ENCODE data around the gene GLIS1.
A peak's percentile ranks its signal among the peaks of the same experiment; 100 is the strongest.

The GLIS1 gene

DNA sequence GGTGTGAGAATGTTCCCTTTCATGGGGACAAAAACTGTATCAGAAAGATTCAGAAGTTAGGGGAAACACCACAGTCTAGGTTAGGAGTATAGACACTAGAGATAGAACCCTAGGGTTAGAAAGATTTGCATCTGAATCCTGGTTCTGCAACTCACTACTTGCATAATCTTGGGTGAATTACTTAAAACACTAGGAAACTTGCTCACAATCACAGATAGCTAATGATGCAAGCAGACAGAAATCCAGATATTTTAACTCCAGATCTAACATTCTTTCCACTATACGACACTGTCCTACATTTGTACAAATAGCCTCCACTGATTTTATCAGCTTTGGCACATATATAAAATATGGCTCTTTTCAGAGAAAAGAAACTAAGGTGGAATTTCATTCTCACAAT lies 30.8 kb upstream of the GLIS1 start:
- no peak for DNase-seq
- Histone ChIP-seq H3K27me3 (replicated peaks) (no peaks in the 10 kb centered on the region), H3K36me3 (replicated peaks) (no peaks in the 10 kb centered on the region), H3K27ac (no peak overlapping the region), H3K4me3 (ENCODE audit: low read depth, low read length) (no peak overlapping the region)
- in situ Hi-C loops (cut with HindIII; ENCODE audit: low pct_ligation_motif_present, low sequenced_read_pairs): no loop called here
- TF ChIP-seq, protein P1, sequence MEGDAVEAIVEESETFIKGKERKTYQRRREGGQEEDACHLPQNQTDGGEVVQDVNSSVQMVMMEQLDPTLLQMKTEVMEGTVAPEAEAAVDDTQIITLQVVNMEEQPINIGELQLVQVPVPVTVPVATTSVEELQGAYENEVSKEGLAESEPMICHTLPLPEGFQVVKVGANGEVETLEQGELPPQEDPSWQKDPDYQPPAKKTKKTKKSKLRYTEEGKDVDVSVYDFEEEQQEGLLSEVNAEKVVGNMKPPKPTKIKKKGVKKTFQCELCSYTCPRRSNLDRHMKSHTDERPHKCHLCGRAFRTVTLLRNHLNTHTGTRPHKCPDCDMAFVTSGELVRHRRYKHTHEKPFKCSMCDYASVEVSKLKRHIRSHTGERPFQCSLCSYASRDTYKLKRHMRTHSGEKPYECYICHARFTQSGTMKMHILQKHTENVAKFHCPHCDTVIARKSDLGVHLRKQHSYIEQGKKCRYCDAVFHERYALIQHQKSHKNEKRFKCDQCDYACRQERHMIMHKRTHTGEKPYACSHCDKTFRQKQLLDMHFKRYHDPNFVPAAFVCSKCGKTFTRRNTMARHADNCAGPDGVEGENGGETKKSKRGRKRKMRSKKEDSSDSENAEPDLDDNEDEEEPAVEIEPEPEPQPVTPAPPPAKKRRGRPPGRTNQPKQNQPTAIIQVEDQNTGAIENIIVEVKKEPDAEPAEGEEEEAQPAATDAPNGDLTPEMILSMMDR (IDR thresholded peaks at IDR 0.05; ENCODE audit: low read depth, low read length, missing control alignments): no peak

DNA sequence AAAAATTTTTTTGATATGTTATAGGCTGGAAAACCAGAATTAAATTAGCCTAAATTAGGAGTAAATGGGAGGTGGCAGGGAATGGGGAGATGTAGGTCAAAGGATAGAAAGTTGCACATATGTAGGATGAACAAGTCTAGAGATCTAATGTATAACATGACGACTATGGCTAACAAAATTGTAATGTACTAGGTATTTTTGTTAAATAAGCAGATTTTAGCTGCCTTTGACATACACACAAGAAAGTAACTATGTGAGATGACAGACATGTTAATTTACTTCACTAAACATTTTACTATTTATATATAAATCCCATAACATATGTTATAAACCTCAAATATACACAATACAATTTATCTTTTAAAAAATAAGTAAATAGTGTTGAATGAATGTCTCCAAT lies 30.2 kb upstream of the GLIS1 start:
- in situ Hi-C loops (cut with HindIII; ENCODE audit: low pct_ligation_motif_present, low sequenced_read_pairs): no loop called here
- no peak for DNase-seq
- H3K36me3 ChIP-seq (replicated peaks): no peaks in the 10 kb centered on the region
- no peaks in the 10 kb centered on the region for H3K27me3 ChIP-seq (replicated peaks)
- TF ChIP-seq, protein P1 (IDR thresholded peaks at IDR 0.05; ENCODE audit: low read depth, low read length, missing control alignments): no peak
- no peak overlapping the region for H3K27ac ChIP-seq
- no peak overlapping the region for H3K4me3 ChIP-seq (ENCODE audit: low read depth, low read length)

DNA sequence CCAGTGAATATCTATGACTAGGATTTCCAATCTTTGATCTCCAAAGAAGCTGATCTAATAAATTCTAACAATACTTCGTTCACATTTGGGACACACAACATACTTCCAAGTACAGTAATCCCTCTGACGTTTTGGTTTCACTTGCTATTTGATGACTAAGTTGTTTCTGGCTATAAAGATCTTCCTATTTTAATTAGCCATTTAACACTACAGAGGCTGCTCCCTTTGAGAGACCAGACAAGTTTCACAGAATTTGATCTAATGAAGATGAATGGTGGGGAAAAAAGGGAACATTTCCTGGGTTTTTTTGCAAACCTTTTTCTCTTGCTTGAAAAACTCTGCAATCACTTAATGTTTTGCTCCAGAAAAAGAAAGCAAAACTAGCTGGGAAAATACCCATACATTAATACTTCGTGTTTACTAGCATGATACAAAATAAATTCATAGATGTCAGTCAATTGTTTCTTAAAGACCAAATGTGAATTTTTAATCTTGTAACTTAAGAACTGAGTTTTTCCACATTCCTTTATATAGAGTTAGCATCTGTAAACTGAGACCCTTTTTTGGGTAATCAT lies 28.0 kb upstream of the GLIS1 start:
- in situ Hi-C loops (cut with HindIII; ENCODE audit: low pct_ligation_motif_present, low sequenced_read_pairs): no loop called here
- no peaks in the 10 kb centered on the region for H3K27me3 ChIP-seq (replicated peaks)
- H3K27ac ChIP-seq: peak overlapping the region; percentile 76
- no peaks in the 10 kb centered on the region for H3K36me3 ChIP-seq (replicated peaks)
- TF ChIP-seq, protein P1 (IDR thresholded peaks at IDR 0.05; ENCODE audit: low read depth, low read length, missing control alignments): no peak
- no peak overlapping the region for H3K4me3 ChIP-seq (ENCODE audit: low read depth, low read length)
- peak; percentile 14 for DNase-seq

DNA sequence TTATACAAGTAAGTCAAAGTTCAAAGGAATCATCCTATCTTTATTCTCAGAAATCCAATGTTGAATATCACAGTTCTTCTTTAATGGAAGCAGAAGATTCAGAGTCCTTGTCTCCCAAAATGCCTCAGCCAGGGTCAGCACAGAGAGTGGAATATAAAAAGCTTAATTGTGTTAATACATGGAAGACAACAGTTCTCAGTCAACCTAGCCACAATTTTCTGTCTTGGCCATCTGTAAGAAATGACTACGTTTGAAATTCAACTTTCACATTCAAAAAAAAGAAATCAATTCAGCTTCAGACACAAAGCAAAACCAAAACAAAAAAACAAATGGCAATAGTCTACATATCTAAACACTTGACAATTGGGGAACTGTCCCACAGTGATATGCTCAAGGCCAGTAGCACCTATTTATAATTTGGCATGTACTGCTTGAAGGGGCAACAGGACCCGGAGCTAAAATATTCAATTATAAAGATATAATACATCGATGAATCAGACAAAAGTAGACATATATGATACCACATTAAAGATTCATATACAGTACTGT lies 27.3 kb upstream of the GLIS1 start:
- Histone ChIP-seq H3K4me3 (ENCODE audit: low read depth, low read length) (no peak overlapping the region), H3K27ac (peak overlapping the region; percentile 76), H3K36me3 (replicated peaks) (no peaks in the 10 kb centered on the region), H3K27me3 (replicated peaks) (no peaks in the 10 kb centered on the region)
- in situ Hi-C loops (cut with HindIII; ENCODE audit: low pct_ligation_motif_present, low sequenced_read_pairs): no loop called here
- DNase-seq: no peak
- TF ChIP-seq, protein P1 (IDR thresholded peaks at IDR 0.05; ENCODE audit: low read depth, low read length, missing control alignments): no peak

DNA sequence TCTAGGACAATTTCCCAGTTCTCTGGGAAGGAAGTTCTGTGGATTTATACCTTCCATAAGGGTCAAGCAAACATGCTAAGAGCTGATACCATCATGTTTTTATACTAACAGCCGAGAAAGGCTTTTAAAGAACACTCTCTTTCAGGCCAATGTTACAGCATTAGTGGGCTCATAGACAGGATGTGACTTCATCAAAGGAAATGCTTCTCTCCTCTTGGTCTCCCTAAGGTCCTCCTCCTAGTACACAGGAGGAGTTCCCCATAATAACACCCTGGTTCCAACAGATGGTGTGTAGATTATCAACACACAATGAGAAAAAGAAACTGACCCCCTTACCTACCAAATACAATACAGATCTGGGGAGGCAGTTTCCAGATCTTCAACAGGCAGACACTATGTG lies 26.7 kb upstream of the GLIS1 start:
- peak; percentile 52 for DNase-seq
- no peaks in the 10 kb centered on the region for H3K27me3 ChIP-seq (replicated peaks)

More for the DNA sequence above, 26.7 kb upstream of the GLIS1 start:
- in situ Hi-C loops (cut with HindIII; ENCODE audit: low pct_ligation_motif_present, low sequenced_read_pairs): no loop called here
- TF ChIP-seq, protein P1 (IDR thresholded peaks at IDR 0.05; ENCODE audit: low read depth, low read length, missing control alignments): no peak
- Histone ChIP-seq H3K27ac (peak overlapping the region; percentile 76), H3K4me3 (ENCODE audit: low read depth, low read length) (no peak overlapping the region), H3K36me3 (replicated peaks) (no peaks in the 10 kb centered on the region)
